ENCODE data around the gene INTS6L. TPM values are rescaled to one million over a fixed set of nuclear protein-coding genes. Genes with fewer than 3 reads are reported as not detected.
A peak's percentile ranks its signal among the peaks of the same experiment; 100 is the strongest.

Gene INTS6L
- polyA plus RNA-seq, 1 donor from 2014 or later = 57.1 TPM

DNA sequence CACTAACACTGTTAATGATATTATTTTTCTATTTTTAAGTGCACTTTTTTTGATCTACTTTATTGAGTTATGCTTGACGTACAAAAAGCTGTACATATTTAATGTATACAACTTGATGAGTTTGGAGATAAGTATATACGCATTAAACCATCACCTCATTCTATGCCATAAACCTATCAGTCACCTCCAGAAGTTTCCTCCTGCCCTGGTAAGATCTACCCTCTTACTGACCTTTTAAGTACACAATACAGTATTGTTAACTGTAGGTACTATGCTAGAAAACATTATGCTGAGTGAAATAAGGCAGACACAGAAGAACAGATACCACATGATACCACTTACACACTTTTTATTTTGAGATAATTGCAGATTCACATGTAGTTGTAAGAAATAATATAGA is 36.9 kb downstream of the INTS6L start:
- Histone ChIP-seq H3K4me2 (ENCODE audit: low read length) (no peak overlapping the region), H3F3A (ENCODE audit: insufficient read depth, low read length, poor library complexity, severe bottlenecking) (no peaks in the 10 kb centered on the region), H3K4me3 (ENCODE audit: low read length) (no peak overlapping the region), H3K27me3 (ENCODE audit: insufficient read depth, low read depth, low read length) (no peaks in the 10 kb centered on the region), H3K9me3 (ENCODE audit: low read length) (no peaks in the 10 kb centered on the region), H3K9me2 (ENCODE audit: insufficient read depth, low read length) (no peaks in the 10 kb centered on the region), H3K79me2 (replicated peaks; ENCODE audit: insufficient read depth, low read length) (no peaks in the 10 kb centered on the region), H3K9ac (ENCODE audit: low read length) (no peak overlapping the region), H2AFZ (ENCODE audit: low read depth, low read length) (no peak overlapping the region), H3K27ac (ENCODE audit: low read length) (no peak overlapping the region), H4K20me1 (ENCODE audit: insufficient read depth) (no peaks in the 10 kb centered on the region), H3K36me3 (ENCODE audit: insufficient read depth, low read length) (no peaks in the 10 kb centered on the region)
- no peak for TF ChIP-seq SMC3 (conservative IDR thresholded peaks at IDR 0.05; ENCODE audit: poor library complexity)
- TF ChIP-seq CTCF (IDR thresholded peaks at IDR 0.05; ENCODE audit: poor library complexity, severe bottlenecking) = no peak
- TF ChIP-seq RAD21 (conservative IDR thresholded peaks at IDR 0.05) = no peak
- no peak for TF ChIP-seq POLR2AphosphoS5 (IDR thresholded peaks at IDR 0.05)

GRCh38 chrX:135572436-135572835 is 52.0 kb downstream of the INTS6L start:
- no peaks in the 10 kb centered on the region for H3K9me3 ChIP-seq (ENCODE audit: low read length)
- H3K36me3 ChIP-seq (ENCODE audit: insufficient read depth, low read length) = no peaks in the 10 kb centered on the region
- no peak overlapping the region for H3K9ac ChIP-seq (ENCODE audit: low read length)
- peak; percentile 46 for TF ChIP-seq CTCF (IDR thresholded peaks at IDR 0.05; ENCODE audit: poor library complexity, severe bottlenecking)
- TF ChIP-seq MXI1 (conservative IDR thresholded peaks at IDR 0.05; ENCODE audit: poor library complexity, severe bottlenecking) = no peak
- TF ChIP-seq, protein P1, sequence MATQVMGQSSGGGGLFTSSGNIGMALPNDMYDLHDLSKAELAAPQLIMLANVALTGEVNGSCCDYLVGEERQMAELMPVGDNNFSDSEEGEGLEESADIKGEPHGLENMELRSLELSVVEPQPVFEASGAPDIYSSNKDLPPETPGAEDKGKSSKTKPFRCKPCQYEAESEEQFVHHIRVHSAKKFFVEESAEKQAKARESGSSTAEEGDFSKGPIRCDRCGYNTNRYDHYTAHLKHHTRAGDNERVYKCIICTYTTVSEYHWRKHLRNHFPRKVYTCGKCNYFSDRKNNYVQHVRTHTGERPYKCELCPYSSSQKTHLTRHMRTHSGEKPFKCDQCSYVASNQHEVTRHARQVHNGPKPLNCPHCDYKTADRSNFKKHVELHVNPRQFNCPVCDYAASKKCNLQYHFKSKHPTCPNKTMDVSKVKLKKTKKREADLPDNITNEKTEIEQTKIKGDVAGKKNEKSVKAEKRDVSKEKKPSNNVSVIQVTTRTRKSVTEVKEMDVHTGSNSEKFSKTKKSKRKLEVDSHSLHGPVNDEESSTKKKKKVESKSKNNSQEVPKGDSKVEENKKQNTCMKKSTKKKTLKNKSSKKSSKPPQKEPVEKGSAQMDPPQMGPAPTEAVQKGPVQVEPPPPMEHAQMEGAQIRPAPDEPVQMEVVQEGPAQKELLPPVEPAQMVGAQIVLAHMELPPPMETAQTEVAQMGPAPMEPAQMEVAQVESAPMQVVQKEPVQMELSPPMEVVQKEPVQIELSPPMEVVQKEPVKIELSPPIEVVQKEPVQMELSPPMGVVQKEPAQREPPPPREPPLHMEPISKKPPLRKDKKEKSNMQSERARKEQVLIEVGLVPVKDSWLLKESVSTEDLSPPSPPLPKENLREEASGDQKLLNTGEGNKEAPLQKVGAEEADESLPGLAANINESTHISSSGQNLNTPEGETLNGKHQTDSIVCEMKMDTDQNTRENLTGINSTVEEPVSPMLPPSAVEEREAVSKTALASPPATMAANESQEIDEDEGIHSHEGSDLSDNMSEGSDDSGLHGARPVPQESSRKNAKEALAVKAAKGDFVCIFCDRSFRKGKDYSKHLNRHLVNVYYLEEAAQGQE (IDR thresholded peaks at IDR 0.05; ENCODE audit: borderline replicate concordance) = no peak
- no peak for TF ChIP-seq POLR2AphosphoS5 (IDR thresholded peaks at IDR 0.05)
- no peaks in the 10 kb centered on the region for H4K20me1 ChIP-seq (ENCODE audit: insufficient read depth)
- no peaks in the 10 kb centered on the region for H3K9me2 ChIP-seq (ENCODE audit: insufficient read depth, low read length)
- H2AFZ ChIP-seq (ENCODE audit: low read depth, low read length) = no peak overlapping the region
- no peak overlapping the region for H3K27ac ChIP-seq (ENCODE audit: low read length)
- H3K79me2 ChIP-seq (replicated peaks; ENCODE audit: insufficient read depth, low read length) = no peaks in the 10 kb centered on the region
- no peaks in the 10 kb centered on the region for H3K27me3 ChIP-seq (ENCODE audit: insufficient read depth, low read depth, low read length)
- H3K4me3 ChIP-seq (ENCODE audit: low read length) = no peak overlapping the region
- H3K4me2 ChIP-seq (ENCODE audit: low read length) = no peak overlapping the region
- no peaks in the 10 kb centered on the region for H3F3A ChIP-seq (ENCODE audit: insufficient read depth, low read length, poor library complexity, severe bottlenecking)

- H3K36me3 ChIP-seq (ENCODE audit: insufficient read depth, low read length) = no peaks in the 10 kb centered on the region
- H3K4me2 ChIP-seq (ENCODE audit: low read length) = no peak overlapping the region
- no peak overlapping the region for H2AFZ ChIP-seq (ENCODE audit: low read depth, low read length)
- H4K20me1 ChIP-seq (ENCODE audit: insufficient read depth) = no peaks in the 10 kb centered on the region
- no peaks in the 10 kb centered on the region for H3F3A ChIP-seq (ENCODE audit: insufficient read depth, low read length, poor library complexity, severe bottlenecking)
- H3K27ac ChIP-seq (ENCODE audit: low read length) = no peak overlapping the region
- no peaks in the 10 kb centered on the region for H3K9me2 ChIP-seq (ENCODE audit: insufficient read depth, low read length)
- no peaks in the 10 kb centered on the region for H3K79me2 ChIP-seq (replicated peaks; ENCODE audit: insufficient read depth, low read length)
- H3K27me3 ChIP-seq (ENCODE audit: insufficient read depth, low read depth, low read length) = no peaks in the 10 kb centered on the region
- H3K4me3 ChIP-seq (ENCODE audit: low read length) = no peak overlapping the region
- no peaks in the 10 kb centered on the region for H3K9me3 ChIP-seq (ENCODE audit: low read length)
- H3K9ac ChIP-seq (ENCODE audit: low read length) = no peak overlapping the region
- TF ChIP-seq RAD21 (conservative IDR thresholded peaks at IDR 0.05) (no peak), EZH2 (IDR thresholded peaks at IDR 0.05; ENCODE audit: borderline replicate concordance, insufficient read depth, low read length, poor library complexity, severe bottlenecking) (no peak), EP300 (conservative IDR thresholded peaks at IDR 0.05; ENCODE audit: poor library complexity, severe bottlenecking) (no peak), CTCF (IDR thresholded peaks at IDR 0.05; ENCODE audit: poor library complexity, severe bottlenecking) (no peak), TAF1 (IDR thresholded peaks at IDR 0.05; ENCODE audit: low read depth) (no peak)
- TF ChIP-seq, protein P1 (IDR thresholded peaks at IDR 0.05; ENCODE audit: borderline replicate concordance) = no peak
These were observed 61.0 kb downstream of the INTS6L start for GRCh38 chrX:135581496-135581895.

Measured in neural cell (in vitro differentiated cells).